Endothelial cell of umbilical vein (primary cell): Measurements from ENCODE around the gene VPS8.

ENCODE experiments used
- CTCF ChIP-seq, 2 donors: IDR thresholded peaks; 1 replicate in 1 of 2; 2 replicates in 1 of 2; pipeline ENCODE4 v1.5.1; 2011; ENCODE audit warnings: low read length in 2 of 2, mild to moderate bottlenecking in 2 of 2, moderate library complexity in 2 of 2, control low read depth in 1 of 2, inconsistent platforms in 1 of 2, low read depth in 1 of 2; ENCODE audit not compliant: insufficient read depth in 1 of 2; ENCODE audit errors: extremely low read depth in 1 of 2
- POLR2AphosphoS5 ChIP-seq: IDR thresholded peaks from 2 replicates; pipeline ENCODE4 v1.6.1; 2012; ENCODE audit warnings: low read depth, mild to moderate bottlenecking, control low read depth, low read length, moderate library complexity; ENCODE audit not compliant: insufficient read depth

DNA sequence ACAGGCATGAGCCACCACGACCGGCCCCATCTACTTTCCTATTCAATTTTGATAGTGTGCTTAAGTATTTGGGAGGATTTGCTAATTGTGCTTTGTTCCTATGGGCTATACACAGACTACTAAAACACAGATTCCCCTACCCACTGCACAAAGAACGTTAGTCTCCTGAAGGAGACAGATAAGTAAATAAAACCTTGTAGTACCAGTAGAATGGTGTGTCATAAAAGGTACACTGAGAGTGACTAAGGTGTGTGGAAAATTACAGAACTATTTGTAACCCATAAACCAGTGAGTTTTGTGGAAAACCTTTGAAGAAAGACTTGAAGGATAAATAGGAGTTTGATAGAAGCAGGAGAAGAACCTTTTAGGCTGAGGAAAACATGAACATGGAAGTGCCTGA, 158.2 kb downstream of the VPS8 start:
- TF ChIP-seq CTCF (IDR thresholded peaks at IDR 0.05; ENCODE audit: extremely low read depth in 1 of 2, insufficient read depth in 1 of 2, low read depth in 1 of 2, low read length in 2 of 2) (no peak), POLR2AphosphoS5 (no peak)
